ENCODE measurements around the gene ADISSP. TPM values are rescaled to one million over a fixed set of nuclear protein-coding genes. Genes with fewer than 3 reads are reported as not detected.

ADISSP gene
- total and polyA plus RNA-seq, 2 of the 13 experiments (the other 11 are each of a cell fraction or from before 2014, with no cell fraction given) = 38.3 to 90.6 TPM

- peak; percentile 58; the same call in 1 of the 2 replicates for TF ChIP-seq HNF1B (CRISPR knock-in tag; IDR thresholded peaks at IDR 0.05)
- TF ChIP-seq STAT6 (CRISPR knock-in tag; IDR thresholded peaks at IDR 0.05; ENCODE audit: borderline replicate concordance) = no peak
- TF ChIP-seq ZNF740 (CRISPR knock-in tag; IDR thresholded peaks at IDR 0.05) = no peak
- TF ChIP-seq NR2F6 (IDR thresholded peaks at IDR 0.05) = no peak
- TF ChIP-seq NR2F6 (CRISPR knock-in tag; IDR thresholded peaks at IDR 0.05) = no peak; the same call in 1 of the 2 replicates
- TF ChIP-seq LCORL (IDR thresholded peaks at IDR 0.05) = no peak
- peak; percentile 63; the same call in 1 of the 2 replicates for TF ChIP-seq LCORL (CRISPR knock-in tag; IDR thresholded peaks at IDR 0.05)
- TF ChIP-seq PATZ1 (CRISPR knock-in tag; IDR thresholded peaks at IDR 0.05) = 0 out of 2 replicates have a peak, but pooled peaks have one; percentile 22
- no peak; the same call in 1 of the 2 replicates for TF ChIP-seq ZNF788 (CRISPR knock-in tag; IDR thresholded peaks at IDR 0.05; ENCODE audit: borderline replicate concordance)
- TF ChIP-seq DR1 (CRISPR knock-in tag; IDR thresholded peaks at IDR 0.05) = no peak
- no peak for TF ChIP-seq ZNF891 (CRISPR knock-in tag; IDR thresholded peaks at IDR 0.05)
- TF ChIP-seq ATF5 (CRISPR knock-in tag; IDR thresholded peaks at IDR 0.05; ENCODE audit: low read depth) = no peak
- TF ChIP-seq ZBTB7A (CRISPR knock-in tag; IDR thresholded peaks at IDR 0.05) = no peak
- TF ChIP-seq ZNF572 (CRISPR knock-in tag; IDR thresholded peaks at IDR 0.05) = peak; percentile 15; the same call in 1 of the 2 replicates
- TF ChIP-seq ZNF430 (CRISPR knock-in tag; IDR thresholded peaks at IDR 0.05) = no peak
- TF ChIP-seq HNRNPUL1 (IDR thresholded peaks at IDR 0.05; ENCODE audit: low read depth, low read length) = no peak
- TF ChIP-seq ISL2 (CRISPR knock-in tag; IDR thresholded peaks at IDR 0.05) = no peak
- no peak for TF ChIP-seq ZNF367 (CRISPR knock-in tag; IDR thresholded peaks at IDR 0.05; ENCODE audit: borderline replicate concordance)
- TF ChIP-seq STAG1 (CRISPR knock-in tag; IDR thresholded peaks at IDR 0.05) = peak; percentile 85
- TF ChIP-seq, protein P1, sequence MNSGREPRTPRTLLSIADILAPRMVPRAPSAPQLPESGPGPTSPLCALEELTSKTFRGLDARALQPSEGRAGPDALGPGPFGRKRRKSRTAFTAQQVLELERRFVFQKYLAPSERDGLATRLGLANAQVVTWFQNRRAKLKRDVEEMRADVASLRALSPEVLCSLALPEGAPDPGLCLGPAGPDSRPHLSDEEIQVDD (CRISPR knock-in tag; IDR thresholded peaks at IDR 0.05; ENCODE audit: borderline replicate concordance) = no peak
- no peak for TF ChIP-seq JARID2 (CRISPR knock-in tag; IDR thresholded peaks at IDR 0.05; ENCODE audit: insufficient replicate concordance)
- TF ChIP-seq, protein P2, sequence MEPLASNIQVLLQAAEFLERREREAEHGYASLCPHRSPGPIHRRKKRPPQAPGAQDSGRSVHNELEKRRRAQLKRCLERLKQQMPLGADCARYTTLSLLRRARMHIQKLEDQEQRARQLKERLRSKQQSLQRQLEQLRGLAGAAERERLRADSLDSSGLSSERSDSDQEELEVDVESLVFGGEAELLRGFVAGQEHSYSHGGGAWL (CRISPR knock-in tag; IDR thresholded peaks at IDR 0.05) = peak; percentile 47; the same call in 1 of the 2 replicates
- TF ChIP-seq ZNF256 (CRISPR knock-in tag; conservative IDR thresholded peaks at IDR 0.05) = no peak
- TF ChIP-seq BRD4 (CRISPR knock-in tag; IDR thresholded peaks at IDR 0.05) = no peak
These were observed 14.5 kb downstream of the ADISSP start (continued) for GRCh38 chr20:3753098-3753497.

All from HepG2 (cell line).